IPS-18c (cell line): Measurements from ENCODE around the gene ZBTB7A.

Source experiments
- H3K4me3 ChIP-seq: 2 replicates; pipeline ENCODE4 v1.7.0; 2013; ENCODE audit warnings: low read depth, mild to moderate bottlenecking, low read length, moderate library complexity; ENCODE audit not compliant: insufficient read depth
- H3K9me3 ChIP-seq: one replicate; pipeline ENCODE4 v1.6.1; 2013; ENCODE audit warnings: mild to moderate bottlenecking, low read length, moderate library complexity; ENCODE audit not compliant: control insufficient read depth, insufficient read depth

The ZBTB7A gene

DNA sequence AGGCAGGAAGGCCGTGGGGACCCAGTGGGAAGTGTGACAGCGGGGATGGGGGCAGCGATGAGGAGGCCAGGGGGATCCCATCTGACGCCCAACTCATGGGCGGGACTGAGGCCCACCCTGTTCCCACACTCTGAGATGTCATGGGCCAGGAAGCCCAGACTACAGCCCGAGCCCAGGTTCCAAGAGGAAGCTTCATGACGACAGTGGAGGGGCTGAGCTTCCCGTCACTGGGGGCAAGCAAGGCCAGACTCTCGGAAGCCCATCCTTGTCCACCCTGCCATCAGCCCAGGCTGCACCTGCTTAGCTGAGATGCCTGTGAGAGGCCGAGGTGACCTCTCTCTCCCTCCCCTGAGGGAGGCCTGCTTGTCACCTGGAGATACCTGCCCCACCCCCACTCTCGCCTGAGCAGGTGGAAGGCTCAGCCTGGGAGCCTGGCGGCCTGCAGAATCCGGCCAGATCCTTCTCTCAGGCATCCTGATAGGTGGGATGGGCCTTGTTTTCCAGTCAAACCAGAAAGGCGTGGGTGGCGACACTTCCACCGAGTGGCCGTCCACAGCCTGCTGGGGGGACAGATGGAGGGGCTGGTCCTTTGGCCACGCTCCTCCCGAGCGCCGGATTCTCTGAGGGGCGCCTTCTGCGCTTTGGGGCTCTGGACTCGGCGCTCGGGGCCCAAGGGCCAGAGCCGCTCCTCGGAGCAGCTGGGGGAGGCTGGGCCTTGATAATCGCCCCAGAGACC, 4.8 kb downstream of the ZBTB7A start:
- H3K9me3 ChIP-seq, result peaks cover 3% of the 10 kb centered on the region
- no peak overlapping the region; the same call in 1 of the 2 replicates for H3K4me3 ChIP-seq

DNA sequence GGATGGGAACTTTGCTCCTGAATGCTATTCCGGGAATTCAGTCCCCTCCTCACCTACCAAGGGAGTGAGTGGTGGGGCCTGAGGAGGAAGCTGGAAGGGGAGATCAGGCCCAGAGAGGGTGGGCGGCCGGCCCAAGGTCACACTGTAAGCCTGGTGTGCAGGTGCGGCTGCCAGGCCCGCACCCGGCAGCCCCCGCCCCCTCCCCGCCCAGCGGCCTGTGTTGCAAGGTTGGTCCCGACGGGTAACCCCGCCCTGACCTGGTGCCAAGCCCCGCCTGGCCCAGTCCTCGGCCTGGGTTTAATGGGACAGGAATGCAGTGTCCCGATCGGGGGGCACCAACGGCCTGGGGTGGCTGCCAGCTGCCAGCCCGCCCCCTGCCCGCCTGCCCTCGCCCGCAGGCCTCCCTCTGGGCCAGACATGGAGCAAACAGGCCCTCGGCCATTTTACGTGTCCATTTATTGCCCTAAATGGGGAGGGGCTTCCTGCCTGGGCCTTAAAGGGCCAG, 5.5 kb downstream of the ZBTB7A start:
- H3K4me3 ChIP-seq, result no peak overlapping the region

DNA sequence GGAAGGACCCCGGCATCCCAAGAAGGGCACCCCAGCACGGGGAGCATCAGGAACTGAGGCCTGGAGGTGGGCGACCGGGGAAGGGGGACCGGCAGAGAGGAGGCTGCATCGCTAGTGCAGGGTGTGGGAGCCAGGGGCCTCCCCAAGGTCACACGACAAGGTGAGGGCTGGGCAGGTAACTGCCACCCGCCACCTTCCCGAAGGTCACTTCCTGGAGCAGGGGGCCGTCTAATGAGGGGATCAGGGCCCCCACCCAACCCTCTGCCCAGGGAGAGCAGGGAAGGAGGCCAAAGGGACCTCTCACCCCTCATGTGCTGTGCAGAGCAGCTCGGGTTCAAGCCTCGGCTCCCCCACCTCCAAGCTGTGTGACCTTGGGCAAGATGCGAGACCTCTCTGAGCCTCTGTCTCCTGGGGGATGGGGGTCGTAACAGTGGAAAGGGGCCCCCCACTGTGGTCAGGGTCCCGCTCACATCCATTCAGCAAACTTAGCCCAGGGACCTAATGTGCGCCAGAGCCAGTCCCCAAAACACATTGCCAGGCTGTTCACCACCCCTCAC, 6.0 kb downstream of the ZBTB7A start:
- peaks cover 3% of the 10 kb centered on the region for H3K9me3 ChIP-seq
- no peak overlapping the region for H3K4me3 ChIP-seq

More for the DNA sequence above, 5.5 kb downstream of the ZBTB7A start:
- H3K9me3 ChIP-seq, result peaks cover 3% of the 10 kb centered on the region

DNA sequence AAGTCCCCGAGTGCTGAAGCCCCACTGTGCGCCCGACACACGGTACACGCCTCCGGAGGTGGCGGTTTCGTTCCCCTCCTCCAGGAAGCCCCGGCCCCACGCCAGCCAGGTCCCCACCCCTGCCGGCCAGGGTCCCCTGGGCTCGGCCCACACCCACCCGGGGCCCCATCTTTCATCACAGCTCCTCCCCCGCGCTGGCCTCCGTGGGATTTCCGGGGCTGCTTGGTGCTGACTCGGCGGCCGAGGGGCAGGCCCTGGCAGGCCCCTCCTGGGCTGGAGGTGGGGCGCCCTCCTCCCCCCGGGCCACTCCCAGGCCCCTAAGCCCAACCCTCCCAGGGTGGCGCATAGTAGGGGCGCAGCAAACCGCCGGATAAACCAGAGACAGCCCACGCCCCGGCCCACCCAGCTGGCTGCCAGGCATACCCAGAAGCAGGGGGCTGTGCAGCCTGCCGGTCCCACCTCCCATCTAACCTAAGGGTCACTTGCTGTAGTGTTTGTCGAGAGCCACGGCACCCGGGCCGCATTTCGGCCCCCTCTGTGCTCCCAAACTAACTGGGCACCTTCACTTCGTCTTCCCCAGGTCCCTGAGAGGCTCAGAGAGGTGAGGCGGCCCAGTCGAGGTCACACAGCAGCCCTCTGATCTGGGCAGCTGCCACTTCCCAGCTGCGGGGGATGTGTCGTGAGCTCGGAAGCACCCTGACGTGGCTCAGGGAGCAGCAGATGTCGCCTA, 6.6 kb downstream of the ZBTB7A start:
- Histone ChIP-seq H3K4me3 (no peak overlapping the region), H3K9me3 (peaks cover 3% of the 10 kb centered on the region)

DNA sequence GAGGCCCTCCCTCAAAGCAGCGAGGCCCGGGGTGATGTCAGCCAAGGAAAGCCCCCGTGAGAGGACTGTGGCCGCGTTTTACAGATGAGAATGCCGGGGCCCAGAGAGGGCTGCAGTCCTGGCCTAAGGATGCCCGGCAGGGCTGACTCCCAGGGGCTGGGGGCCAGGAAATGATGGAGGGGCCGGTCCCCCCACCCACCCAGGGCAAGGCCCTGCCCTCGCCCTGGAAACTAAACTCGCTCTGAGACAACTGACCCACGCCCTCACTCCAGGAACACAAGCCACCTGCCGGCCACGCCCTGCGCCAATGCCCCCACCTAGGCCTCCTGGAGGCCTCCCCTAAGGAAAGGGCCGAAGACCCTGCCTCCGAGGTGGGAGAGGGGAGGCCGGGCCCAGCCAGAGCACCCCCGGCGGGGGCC, 7.2 kb downstream of the ZBTB7A start:
- no peak overlapping the region for H3K4me3 ChIP-seq
- peaks cover 3% of the 10 kb centered on the region for H3K9me3 ChIP-seq

DNA sequence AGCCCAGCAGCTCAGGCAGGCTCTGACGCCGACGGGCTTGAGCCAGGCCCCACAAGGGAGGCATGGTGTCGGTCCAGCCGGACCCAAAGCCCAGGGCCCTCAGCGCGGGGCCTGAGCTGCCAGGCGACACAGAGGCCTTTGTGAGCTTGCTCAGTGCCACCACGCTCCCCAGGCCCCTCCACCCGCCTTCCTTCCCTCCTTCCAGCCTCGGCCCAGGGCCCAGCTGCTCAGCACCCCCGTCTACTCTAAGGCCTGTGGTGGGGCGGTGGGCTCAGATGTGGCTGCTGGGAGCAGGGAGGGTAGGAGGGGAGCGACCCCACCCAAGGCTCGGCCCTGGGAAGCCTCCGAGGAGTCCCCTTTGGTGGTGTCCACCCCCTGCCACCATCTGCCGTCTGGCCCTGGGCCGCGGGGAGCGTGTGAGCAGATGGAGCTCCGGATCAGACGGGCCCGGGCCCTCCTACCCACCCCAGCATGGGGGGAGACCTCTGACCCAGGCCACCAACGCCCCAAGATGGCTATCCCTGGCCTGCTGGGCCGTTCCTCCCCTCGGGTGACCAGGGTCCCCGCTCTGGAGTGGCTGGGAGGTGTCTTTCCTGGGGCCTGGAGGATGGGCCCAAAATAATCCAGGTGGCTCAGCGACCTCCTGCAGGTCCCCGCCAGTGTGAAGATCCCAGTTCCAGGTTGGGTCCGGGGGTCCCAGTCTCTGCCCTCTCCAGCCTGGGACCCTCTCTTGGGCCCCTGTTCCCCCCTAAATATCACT, 7.8 kb downstream of the ZBTB7A start:
- H3K4me3 ChIP-seq, result no peak overlapping the region

DNA sequence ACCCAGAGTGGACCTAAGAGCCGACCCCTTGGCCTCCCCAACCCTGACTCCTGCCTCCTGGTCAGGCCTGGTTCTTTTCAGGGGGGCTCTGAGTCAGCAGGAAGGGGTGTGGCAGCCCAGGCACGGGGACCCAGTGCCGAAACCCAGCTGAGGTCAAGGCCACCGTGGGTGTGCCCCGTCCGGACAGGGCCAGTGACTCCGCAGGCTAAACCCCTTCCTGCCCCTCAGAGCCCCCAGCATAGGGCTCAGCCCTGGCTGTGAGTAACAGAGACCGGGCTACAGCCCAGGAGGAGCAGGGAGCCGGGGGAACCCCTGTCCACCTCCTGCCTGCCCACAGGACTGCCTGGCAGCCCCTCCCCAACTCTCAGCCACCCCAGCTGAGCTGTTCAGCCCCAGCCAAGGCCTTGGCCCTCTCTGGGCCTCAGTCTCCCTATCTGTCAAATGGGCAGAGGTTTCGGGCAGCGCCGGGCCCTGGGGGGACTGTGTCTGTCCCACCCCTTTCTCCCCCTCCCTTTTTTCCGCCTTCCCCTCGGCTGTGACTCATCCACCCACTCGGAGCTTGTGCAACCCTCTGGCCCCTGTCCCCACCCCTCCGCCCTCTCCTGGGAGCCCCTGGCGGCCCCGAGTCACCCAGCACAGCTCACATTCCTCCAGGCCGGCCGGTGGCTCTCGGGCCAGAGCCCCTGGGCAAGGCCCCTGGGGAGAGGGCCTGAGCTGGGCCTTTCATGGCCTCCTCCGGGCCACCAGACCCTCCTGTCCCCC, 8.6 kb downstream of the ZBTB7A start:
- H3K9me3 ChIP-seq, result peaks cover 3% of the 10 kb centered on the region
- H3K4me3 ChIP-seq, result no peak overlapping the region

More for the DNA sequence above, 7.8 kb downstream of the ZBTB7A start:
- H3K9me3 ChIP-seq, result peaks cover 3% of the 10 kb centered on the region

DNA sequence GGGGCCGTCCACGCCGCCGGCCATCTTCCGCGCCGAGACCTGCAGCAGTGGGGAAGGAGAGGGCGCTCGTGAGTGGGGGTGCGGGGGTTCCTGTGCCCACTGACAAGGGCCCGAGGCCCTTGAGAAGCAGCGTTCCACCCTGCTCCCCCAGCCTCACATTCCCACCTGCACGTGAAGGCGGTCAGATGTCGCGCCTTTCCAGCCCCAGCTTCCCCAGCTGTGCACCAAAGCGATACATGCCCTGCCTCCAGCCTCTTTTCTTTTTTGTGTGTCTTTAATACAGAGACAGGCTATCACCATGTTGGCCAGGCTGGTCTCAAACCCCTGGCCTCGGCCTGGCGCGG, 11.5 kb downstream of the ZBTB7A start:
- Histone ChIP-seq H3K4me3 (no peak overlapping the region), H3K9me3 (peaks cover 3% of the 10 kb centered on the region)

DNA sequence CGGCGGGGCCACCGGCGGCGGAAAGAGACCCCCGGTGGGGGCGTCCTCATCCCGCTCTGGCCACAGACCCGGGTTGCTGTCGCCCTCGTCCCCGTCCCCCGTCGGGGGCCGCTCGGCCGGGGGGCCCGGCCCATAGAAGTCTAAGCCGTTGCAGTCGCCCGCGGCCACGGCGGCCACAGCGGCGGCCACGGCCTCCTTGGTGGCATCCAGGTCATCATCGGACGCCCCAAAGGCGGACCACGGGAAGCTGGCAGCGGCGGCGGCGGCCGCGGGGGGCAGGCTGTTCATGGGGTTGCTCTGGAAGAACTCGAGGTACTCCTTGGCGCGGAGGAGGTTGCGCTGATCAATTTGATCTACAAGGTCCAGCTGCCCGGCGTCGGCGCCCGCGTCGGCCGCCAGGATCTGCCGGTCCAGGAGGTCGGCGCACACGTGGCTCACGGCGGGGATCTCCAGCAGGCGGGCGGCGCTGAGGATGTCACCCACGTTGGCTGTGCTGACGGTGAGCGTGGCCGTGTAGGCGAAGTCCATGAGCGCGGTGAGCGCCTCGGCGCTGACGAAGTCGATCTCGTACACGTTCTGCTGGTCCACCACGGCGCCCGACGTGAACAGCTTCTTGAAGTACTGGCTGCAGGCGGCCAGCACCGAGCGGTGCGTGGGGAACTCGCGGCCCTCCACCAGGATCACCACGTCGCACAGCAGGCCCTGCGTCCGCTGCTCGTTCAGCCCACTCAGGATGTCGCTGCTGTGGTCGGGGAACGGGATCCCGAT, 12.1 kb downstream of the ZBTB7A start:
- H3K9me3 ChIP-seq, result peaks cover 3% of the 10 kb centered on the region
- no peak overlapping the region for H3K4me3 ChIP-seq

DNA sequence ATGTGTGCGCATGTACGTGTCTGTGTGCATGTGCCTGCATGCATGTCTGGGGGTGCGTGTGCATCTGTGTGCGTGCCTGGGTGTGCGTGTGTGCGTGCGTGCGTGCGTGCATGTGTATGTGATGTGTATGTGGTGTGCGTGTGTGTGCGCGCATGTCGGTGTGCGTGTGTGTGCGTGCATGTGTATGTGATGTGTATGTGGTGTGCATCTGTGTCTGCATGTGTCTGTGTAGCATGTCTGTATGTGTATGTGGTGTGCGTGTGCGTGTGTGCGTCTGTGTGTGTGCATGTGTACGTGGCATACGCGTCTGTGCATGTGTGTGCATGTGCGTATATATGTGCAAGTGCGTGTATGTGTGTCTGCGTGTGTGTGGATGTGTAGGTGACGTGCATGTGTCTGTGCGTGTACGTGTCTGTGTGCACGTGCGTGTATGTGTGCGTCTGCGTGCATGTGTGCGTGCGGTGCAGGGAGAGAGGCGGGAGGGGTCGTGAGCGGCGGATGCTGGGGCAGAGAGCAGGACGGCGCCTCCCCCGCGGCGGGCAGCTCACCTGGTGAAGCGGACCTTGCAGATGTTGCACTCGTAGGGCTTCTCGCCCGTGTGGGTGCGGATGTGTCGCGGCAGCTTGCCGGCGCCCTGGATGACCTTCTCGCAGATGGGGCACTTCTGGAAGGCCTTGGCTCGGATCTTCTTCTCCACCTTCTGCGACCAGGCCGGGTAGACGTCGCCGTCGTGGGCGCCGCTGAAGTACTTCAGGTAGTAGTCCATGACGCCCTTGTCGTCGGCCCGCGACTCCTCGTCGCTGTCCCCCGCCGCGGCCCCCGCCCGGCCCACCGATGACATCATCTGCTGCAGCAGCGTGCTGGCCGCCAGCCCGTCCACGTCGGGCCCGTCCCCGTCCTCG, 13.0 kb downstream of the ZBTB7A start:
- peaks cover 3% of the 10 kb centered on the region for H3K9me3 ChIP-seq
- H3K4me3 ChIP-seq, result no peak overlapping the region

DNA sequence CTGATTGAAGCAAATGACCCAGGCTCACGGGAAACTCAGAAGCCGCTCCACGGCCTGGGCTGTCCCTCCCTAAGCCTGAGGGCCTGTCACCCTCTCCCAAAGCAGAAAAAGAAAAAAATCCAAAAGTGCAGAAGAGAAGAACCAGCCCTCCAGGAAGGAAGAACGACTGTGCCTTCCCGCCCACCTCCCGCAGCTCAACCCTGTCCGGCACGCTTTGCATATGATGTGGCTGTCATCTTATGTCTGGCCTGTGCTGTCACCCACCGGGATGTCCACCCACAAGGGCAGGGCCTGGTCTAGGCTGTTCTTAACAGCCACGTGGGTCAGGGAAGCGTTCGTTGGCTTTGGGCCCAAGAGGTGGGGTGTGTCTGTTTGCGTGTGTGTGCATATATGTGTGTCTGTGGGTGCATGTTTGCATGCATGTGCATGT, 13.7 kb downstream of the ZBTB7A start:
- Histone ChIP-seq H3K4me3 (no peak overlapping the region), H3K9me3 (peaks cover 3% of the 10 kb centered on the region)

DNA sequence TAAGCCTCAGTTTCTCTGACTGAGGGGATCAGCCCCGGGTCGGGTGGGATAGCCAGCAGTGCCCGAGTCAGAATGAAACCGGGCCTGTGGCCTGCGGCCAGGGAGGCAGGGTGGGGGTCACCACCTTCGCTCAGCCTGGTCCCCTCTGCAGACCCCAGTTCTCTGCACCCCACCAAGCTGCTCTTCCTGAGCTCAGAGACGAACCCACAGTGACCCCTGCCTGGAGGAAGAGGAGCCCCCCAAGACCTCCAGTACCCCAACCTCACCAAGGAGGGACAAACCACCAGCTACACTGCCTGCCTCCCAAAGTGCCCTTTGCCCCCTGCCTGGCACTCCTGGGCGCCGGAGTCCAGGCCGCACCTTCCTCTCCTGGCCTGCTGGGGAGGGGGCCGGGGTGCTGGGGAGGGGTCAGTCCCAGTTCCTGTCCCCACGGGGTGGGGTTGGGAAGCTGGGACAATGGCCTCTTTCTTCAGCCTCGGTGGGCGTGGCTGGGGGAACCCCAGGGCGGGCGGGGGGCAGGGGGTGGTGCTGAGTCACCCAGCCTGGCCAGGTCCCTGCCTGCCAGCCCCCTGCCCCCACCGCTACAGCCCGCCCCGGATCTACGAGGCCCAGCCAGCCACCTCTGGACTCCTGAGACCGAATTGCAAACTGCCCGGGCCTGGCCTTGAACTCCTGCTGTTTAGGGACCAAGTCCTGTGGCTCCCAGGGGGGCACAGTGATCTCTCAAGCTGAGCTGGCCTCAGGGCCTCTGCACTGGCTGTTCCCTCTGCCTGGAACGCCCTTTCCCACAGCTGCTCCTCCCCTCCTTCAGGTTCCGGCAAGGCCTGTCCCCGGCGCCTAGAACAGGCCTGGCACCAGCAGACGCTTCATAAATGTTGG, 14.3 kb downstream of the ZBTB7A start:
- H3K4me3 ChIP-seq, result no peak overlapping the region

DNA sequence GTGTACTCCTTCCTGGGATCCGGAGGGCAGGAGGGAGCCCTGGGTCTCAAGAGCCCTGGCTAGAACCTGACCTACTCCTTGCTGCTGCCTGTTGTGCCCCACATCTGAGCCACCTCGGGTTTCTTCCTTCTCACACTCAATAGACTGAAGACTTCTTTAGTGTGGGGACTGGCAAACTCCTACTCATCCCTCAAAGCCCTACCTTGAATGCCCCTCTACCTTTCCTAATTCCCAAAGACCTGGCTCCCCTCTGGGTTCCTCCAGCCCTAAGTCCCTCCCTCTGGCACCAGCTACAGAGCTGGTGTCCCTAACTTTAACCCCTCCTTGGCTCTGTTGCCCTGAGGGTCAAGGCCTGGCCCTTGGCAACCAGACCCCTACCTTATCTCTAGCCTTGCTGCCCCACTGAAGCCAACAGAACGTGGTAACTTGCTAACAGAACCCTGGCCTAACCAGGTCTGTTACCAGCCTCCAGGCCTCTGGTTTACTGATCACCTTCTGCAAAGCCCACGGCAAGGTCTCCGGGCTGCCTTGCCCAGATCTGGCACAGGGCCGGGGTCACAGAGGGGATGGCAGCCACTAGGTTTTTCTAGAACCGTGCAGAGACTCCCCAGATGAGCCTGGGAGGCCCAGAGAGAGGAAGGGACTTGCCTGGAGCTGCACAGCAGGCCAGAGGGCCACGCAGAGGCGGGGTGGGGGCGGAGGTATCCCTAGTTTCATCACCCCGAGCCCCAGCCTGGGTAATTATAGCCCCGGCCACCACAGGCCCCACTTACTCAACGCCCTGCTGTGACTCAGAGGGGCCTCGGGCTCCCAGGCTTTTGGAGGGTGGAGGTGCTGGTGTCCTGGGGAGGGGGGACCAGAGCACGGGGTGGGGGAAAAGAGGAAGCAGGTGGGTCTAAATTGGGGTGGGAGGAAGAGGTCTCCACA, 15.3 kb downstream of the ZBTB7A start:
- H3K4me3 ChIP-seq, result no peak overlapping the region
- no peaks in the 10 kb centered on the region for H3K9me3 ChIP-seq

More for the DNA sequence above, 14.3 kb downstream of the ZBTB7A start:
- H3K9me3 ChIP-seq, result no peaks in the 10 kb centered on the region

DNA sequence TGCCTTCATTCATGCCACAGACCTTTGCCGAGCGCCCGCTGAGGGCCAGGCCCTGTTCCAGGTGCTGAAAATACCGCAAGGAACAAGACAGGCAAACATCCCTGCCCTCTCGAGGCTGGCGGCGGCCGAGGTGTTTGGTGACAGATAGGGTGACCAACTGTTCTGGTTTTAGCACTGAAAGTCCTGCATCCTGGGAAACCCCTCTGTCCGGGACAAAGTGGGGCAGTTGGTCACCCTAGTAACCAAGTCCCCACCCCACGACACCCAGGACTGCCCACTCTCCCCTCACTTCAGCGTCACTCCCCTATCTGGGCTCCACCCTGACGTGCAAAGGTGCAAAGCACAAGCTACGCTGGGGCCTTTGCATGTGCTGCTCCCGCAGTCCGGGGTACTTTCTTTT, 17.3 kb downstream of the ZBTB7A start:
- Histone ChIP-seq H3K9me3 (no peaks in the 10 kb centered on the region), H3K4me3 (no peak overlapping the region)
